Tibial nerve (tissue), 4 donors: ENCODE data around the gene RALGAPB. TPM values are rescaled to one million over a fixed set of nuclear protein-coding genes. Genes with fewer than 3 reads are reported as not detected.

Experiments
- DNase-seq, 2 donors: peaks; one replicate each; pipeline ENCODE4 v3.0.0-alpha.2; 2019; ENCODE audit warnings: low spot score in 2 of 2
- H3K27ac ChIP-seq, 4 donors: fragments of 200-600 bp; sonication (generic) in 3 of 4; one replicate each; pipeline ENCODE4 v1.5.1; 2017 to 2019; ENCODE audit warnings: mild to moderate bottlenecking in 1 of 4
- H3K27me3 ChIP-seq, 2 donors: fragments of 200-600 bp; sonication (generic) in 1 of 2; one replicate each; pipeline versions ENCODE4 v1.5.1 to v1.6.0; 2017 to 2019
- H3K36me3 ChIP-seq, 3 donors: fragments of 200-600 bp; sonication (generic); one replicate each; pipeline ENCODE4 v1.5.1; 2018 to 2019
- H3K4me1 ChIP-seq, 4 donors: fragments of 200-600 bp; sonication (generic) in 3 of 4; one replicate each; pipeline ENCODE4 v1.5.1; 2017 to 2019
- H3K4me3 ChIP-seq, 4 donors: fragments of 200-600 bp; sonication (generic) in 3 of 4; one replicate each; pipeline ENCODE4 v1.5.1; 2017 to 2019; ENCODE audit warnings: mild to moderate bottlenecking in 1 of 4, moderate library complexity in 1 of 4
- H3K9me3 ChIP-seq, 4 donors: fragments of 200-600 bp; sonication (generic) in 3 of 4; one replicate each; pipeline ENCODE4 v1.5.1; 2017 to 2019
- EP300 ChIP-seq, 2 donors: sonication (generic); formaldehyde crosslinking; IDR thresholded peaks; one replicate each; pipeline ENCODE4 v1.6.1; 2017; ENCODE audit warnings: antibody characterized with exemption in 2 of 2, mild to moderate bottlenecking in 1 of 2
- POLR2A ChIP-seq, 2 donors: fragments of 450-650 bp; IDR thresholded peaks; one replicate each; pipeline ENCODE4 v1.6.1; 2017; ENCODE audit warnings: antibody characterized with exemption in 2 of 2, mild to moderate bottlenecking in 2 of 2, moderate library complexity in 2 of 2
- WGBS, 2 donors: methylation state at CpG; one replicate each; pipeline ENCODE4 v1.1.5; 2018; 5-methylcytosine and 5-hydroxymethylcytosine counted together
- total RNA-seq, 4 donors: library from RNA; depleted of rRNA; stranded (reverse); fragments of >200 nt; gene quantifications; one replicate each; pipeline ENCODE4 v1.1.0, GENCODE V29; 2016
- TF ChIP-seq, protein P1 (sequence below), 5 experiments: fragments of 200-600 bp in 3 of 5; fragments of 450-650 bp in 2 of 5; sonication (generic) in 3 of 5; IDR thresholded peaks; one replicate each; pipeline ENCODE4 v1.5.1; 2016 to 2019; ENCODE audit warnings: antibody characterized with exemption in 5 of 5, mild to moderate bottlenecking in 3 of 5, moderate library complexity in 2 of 5

RALGAPB gene
- total RNA-seq, 4 donors from 2014 or later, result 33.9 to 45.9 (median 44.3) TPM

DNA sequence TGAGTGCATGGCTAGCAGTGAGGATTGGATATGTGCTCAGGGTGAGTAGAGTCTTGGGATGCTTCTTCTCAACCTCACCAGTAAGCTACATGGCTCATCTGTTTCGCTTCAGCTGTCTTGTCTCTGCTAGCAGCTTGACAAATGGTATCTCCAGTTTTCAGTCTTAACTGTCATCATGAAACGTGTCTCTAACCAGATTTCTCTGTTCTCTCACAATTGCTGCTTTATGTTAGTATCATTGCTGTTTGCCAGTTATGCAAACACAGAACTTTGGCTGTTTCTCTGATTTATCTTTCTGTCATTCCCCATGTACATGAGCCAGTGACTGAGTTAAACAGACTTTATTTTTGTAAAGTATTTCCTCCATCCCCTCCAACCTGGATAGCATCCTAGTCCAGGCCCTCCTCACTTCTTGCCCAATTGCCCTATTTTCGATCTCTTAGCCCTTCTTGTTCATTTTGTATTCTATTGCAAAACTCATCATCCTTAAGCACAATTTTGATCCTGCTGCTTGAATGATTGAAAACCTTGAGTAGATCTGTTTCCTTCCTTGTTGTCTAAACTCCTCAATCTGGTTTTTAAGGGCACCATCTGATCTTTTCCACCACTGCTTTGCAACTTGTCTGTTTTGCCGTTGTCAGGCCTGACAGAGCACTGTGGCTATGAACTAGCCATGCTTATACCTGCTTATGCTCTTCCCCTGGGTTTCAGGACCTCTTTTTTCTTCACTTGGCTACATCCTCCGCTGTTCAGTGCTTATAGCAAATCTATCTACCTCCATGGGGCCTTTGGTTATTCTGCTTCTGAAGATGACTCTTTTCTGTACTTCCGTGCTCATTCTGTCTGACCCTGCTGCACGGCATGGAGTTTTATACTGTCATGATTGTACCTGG is 70.6 kb downstream of the RALGAPB start:
- no peaks in the 10 kb centered on the region for H3K4me1 ChIP-seq
- H3K36me3 ChIP-seq, result peaks cover 0 to 98% (median 25%) of the 10 kb centered on the region in 3 donors
- H3K27ac ChIP-seq, result no peak overlapping the region
- DNase-seq, result no peak
- TF ChIP-seq EP300 (IDR thresholded peaks at IDR 0.05) (no peak), POLR2A (IDR thresholded peaks at IDR 0.05) (no peak)
- TF ChIP-seq, protein P1, sequence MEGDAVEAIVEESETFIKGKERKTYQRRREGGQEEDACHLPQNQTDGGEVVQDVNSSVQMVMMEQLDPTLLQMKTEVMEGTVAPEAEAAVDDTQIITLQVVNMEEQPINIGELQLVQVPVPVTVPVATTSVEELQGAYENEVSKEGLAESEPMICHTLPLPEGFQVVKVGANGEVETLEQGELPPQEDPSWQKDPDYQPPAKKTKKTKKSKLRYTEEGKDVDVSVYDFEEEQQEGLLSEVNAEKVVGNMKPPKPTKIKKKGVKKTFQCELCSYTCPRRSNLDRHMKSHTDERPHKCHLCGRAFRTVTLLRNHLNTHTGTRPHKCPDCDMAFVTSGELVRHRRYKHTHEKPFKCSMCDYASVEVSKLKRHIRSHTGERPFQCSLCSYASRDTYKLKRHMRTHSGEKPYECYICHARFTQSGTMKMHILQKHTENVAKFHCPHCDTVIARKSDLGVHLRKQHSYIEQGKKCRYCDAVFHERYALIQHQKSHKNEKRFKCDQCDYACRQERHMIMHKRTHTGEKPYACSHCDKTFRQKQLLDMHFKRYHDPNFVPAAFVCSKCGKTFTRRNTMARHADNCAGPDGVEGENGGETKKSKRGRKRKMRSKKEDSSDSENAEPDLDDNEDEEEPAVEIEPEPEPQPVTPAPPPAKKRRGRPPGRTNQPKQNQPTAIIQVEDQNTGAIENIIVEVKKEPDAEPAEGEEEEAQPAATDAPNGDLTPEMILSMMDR (IDR thresholded peaks at IDR 0.05), result no peak
- H3K4me3 ChIP-seq, result no peak overlapping the region
- H3K9me3 ChIP-seq, result no peaks in the 10 kb centered on the region
- H3K27me3 ChIP-seq, result no peaks in the 10 kb centered on the region
- WGBS, 2 donors, result 83 to 91% methylated on average over 7 of the region's 7 CpGs

DNA sequence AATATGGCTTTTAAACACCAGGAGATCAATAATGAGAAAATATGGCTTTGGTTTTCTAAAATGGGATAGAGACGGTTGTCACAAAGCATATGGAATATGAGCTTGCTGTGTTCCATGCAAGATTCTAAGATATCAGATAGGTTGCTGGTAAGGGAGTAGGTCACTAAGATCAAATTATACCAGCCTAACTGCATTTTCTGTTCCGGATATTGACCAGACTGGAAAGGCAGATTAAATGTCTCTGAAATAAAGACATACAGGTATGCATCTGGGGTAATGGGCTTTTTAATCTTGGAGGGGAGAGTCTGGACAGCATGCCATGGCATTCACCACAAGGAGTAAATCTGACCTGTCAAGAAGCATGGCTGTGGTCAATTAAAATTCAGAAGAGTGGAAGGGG is 73.1 kb downstream of the RALGAPB start:
- H3K27ac ChIP-seq, result no peak overlapping the region
- 89 to 95% methylated on average over 2 of the region's 2 CpGs for WGBS, 2 donors
- no peak overlapping the region for H3K4me3 ChIP-seq
- no peaks in the 10 kb centered on the region for H3K4me1 ChIP-seq
- H3K27me3 ChIP-seq, result no peaks in the 10 kb centered on the region
- peaks cover 0 to 98% (median 25%) of the 10 kb centered on the region in 3 donors for H3K36me3 ChIP-seq
- TF ChIP-seq, protein P1 (IDR thresholded peaks at IDR 0.05), result no peak
- TF ChIP-seq POLR2A (IDR thresholded peaks at IDR 0.05), result no peak
- no peak for TF ChIP-seq EP300 (IDR thresholded peaks at IDR 0.05)
- DNase-seq, result no peak
- no peaks in the 10 kb centered on the region for H3K9me3 ChIP-seq

DNA sequence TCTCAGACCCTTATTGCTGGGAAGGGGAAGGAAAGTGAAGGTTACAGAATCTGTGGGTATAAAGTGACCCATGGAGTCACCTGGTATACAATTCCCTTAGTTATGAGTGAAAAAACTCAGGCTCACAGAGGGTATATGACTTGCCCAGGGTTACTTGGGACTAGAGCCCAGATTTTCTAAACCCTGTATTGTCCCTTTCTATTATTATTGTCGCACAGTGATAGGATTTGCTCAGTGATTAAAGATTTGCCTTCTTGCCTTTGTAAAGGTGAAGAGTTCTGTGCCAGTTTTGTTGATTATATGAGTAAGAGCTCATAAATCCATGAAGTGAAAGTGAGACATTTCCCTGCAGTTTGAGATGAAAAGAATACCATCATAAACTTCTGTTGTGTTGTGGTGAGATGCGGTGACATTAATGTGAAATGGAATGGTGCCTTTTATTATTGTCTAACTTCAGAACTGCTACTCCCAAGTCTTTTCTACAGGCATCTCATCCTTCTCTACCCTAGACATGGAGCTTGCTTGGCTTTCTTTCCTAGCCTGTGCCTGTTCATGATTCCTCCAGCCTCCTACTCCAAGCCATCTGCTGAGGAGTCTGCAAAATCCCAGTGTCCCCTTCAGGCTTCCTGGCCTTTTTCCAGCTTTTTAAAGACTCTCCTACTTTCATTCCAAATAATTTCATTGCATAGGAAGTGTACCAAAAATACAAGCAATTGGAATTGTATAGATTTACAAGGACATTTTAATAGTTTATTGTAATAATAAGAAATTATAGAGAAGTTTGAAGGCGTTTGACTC is 74.8 kb downstream of the RALGAPB start:
- TF ChIP-seq EP300 (IDR thresholded peaks at IDR 0.05) (no peak), POLR2A (IDR thresholded peaks at IDR 0.05) (no peak)
- TF ChIP-seq, protein P1 (IDR thresholded peaks at IDR 0.05), result no peak
- no peak for DNase-seq
- H3K9me3 ChIP-seq, result no peaks in the 10 kb centered on the region
- H3K27ac ChIP-seq, result no peak overlapping the region
- H3K4me3 ChIP-seq, result no peak overlapping the region
- WGBS, 2 donors, result 90 to 95% methylated on average over 3 of the region's 3 CpGs
- no peaks in the 10 kb centered on the region for H3K27me3 ChIP-seq
- no peaks in the 10 kb centered on the region for H3K4me1 ChIP-seq
- H3K36me3 ChIP-seq, result peaks cover 3 to 98% (median 21%) of the 10 kb centered on the region in 3 donors

DNA sequence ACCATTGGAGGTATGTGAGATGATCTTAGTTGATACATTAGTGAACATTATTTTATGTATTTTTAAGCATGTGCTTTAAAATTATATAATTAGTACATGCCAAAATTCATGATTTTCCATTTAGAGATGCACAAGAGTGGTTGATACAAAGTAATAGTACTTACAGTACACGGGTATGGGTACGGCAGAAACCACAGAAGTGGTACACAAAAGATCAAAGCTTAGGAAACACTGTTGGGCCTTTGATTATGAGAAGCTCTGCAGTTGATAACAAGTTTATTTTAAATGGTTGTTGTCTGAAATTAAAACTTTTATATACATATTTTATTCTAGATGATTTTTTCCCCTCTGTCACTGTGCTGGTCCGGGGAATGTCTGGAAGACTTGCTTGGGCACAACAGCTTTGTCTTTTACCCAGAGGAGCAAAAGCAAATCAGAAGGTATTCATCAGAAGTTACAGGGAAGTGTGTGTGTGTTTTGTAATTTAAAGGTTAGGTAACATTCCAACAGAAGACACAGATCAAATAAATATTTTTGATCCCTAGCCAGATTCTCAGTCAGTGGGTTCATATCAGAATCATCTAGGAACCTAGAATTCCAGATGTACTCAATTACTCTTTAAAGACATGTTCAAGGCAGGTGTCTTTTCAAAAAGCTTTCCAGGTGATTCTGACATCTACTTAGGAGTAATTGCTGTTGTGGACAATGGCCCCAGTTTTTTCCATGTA is 75.9 kb downstream of the RALGAPB start:
- WGBS, 2 donors, result 91 to 94% methylated on average over 3 of the region's 3 CpGs
- no peaks in the 10 kb centered on the region for H3K9me3 ChIP-seq
- H3K4me1 ChIP-seq, result no peaks in the 10 kb centered on the region
- DNase-seq, result no peak
- H3K27me3 ChIP-seq, result no peaks in the 10 kb centered on the region
- no peak overlapping the region for H3K4me3 ChIP-seq
- no peak overlapping the region for H3K27ac ChIP-seq
- peaks cover 3 to 99% (median 22%) of the 10 kb centered on the region in 3 donors for H3K36me3 ChIP-seq
- TF ChIP-seq POLR2A (IDR thresholded peaks at IDR 0.05) (no peak), EP300 (IDR thresholded peaks at IDR 0.05) (no peak)
- TF ChIP-seq, protein P1 (IDR thresholded peaks at IDR 0.05), result no peak
